ENCODE data around the gene MRFAP1.
"Not testable (repeated sequence)": the region's sequence is repeated elsewhere in the genome, so short reads cannot be mapped to it uniquely, and the experiment has no call there.

The MRFAP1 gene

DNA sequence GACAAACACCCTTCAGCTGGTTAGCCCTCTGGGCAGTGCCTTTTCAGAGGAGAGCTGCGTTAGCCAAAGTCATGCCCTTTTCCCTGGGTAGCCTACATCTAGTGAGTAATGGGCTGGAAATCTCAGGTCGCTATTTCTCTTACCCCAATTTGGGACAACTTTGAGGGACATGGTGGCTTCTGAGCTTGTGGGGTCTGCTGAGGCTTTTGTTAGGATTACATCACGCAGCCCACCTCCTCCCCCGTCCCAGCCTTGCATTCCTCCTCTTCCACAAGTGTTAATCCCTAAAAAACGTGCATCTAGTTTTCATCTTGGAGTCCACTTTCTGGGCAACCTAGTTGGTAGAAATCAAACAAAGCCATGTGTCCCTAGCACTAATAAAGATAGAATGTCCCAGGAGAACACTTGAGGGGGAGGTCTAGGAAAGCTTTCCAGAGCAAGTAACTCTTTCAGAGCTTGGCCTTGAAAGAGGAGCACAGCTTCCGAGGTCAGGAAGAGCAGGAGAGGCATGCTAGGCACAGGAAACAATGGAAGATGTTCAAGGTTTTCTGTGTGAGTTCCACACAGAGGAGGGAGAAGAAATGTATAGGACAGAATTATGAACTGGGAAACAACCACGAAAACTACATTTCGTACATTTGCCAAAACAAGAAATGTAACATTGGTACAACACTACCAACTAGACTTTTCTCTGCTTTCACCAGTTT lies 2.8 kb downstream of the MRFAP1 start:
- Histone ChIP-seq H3K4me3 (ENCODE audit: low read length) (peak overlapping the region; percentile 92), H3K9me3 (ENCODE audit: control insufficient read depth, low read length) (no peaks in the 10 kb centered on the region), H3K27me3 (replicated peaks; ENCODE audit: control insufficient read depth, insufficient read depth, low read length) (no peaks in the 10 kb centered on the region), H3K9ac (ENCODE audit: low read length) (no peak overlapping the region), H3K36me3 (ENCODE audit: control insufficient read depth, insufficient read depth, low read length, severe bottlenecking) (peaks cover 14% of the 10 kb centered on the region), H3K4me1 (ENCODE audit: control insufficient read depth, insufficient read depth, low read length) (peaks cover 24% of the 10 kb centered on the region)
- no peak for DNase-seq (ENCODE audit: low read depth)

DNA sequence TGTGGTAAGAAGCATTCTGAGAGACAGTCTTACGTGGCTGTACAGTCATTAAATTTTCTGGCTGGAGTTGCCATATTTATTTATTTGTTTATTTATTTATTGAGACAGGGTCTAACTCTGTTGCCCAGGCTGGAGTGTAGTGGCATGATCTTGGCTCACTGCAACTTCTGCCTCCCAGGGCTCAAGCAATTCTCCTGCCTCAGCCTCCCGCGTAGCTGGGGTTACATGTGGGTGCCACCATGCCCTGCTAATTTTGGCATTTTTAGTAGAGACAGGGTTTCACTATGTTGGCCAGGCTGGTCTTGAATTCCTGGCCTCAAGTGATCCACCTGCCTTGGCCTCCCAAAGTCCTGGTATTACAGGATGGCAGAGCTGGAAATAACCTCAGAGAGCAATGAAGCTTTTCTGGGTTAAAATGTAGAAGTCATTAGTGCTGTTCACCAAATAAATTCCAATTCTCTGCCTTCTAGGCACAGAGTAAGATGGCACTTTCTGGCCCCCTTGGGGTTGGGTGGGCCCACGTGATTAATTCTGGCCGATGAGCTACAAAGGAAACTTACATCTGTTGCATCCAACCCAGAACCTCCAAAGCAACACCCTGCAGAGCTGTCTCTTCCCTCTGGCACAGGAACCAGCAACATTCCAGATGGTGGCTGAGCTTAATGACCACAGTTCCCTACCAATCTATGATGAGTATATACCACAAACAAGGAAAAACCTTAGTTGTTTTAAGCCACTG lies 4.5 kb downstream of the MRFAP1 start:
- H3K36me3 ChIP-seq (ENCODE audit: control insufficient read depth, insufficient read depth, low read length, severe bottlenecking): peaks cover 14% of the 10 kb centered on the region
- peaks cover 24% of the 10 kb centered on the region for H3K4me1 ChIP-seq (ENCODE audit: control insufficient read depth, insufficient read depth, low read length)
- H3K9me3 ChIP-seq (ENCODE audit: control insufficient read depth, low read length): no peaks in the 10 kb centered on the region
- H3K4me3 ChIP-seq (ENCODE audit: low read length): no peak overlapping the region
- no peak overlapping the region for H3K9ac ChIP-seq (ENCODE audit: low read length)
- no peaks in the 10 kb centered on the region for H3K27me3 ChIP-seq (replicated peaks; ENCODE audit: control insufficient read depth, insufficient read depth, low read length)
- no peak for DNase-seq (ENCODE audit: low read depth)

DNA sequence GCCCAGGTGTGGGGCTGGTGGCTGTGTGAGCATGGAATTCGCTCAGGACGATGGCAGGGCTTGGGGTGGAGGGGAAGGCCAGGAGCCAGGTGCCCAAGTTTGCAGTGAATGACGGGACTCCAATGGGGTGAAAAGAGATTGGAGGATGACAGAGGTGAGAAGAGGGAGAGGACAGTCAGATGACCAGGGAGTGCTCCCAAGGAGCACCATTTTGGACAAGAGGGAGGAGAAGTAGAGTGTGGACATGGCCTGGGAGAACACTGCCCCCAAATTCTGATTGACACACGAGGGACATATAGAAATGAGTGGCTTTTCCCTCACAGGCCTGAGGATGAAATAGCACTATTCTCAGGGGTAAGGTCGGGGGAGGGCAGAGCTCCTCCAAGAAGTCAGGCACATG lies 6.7 kb downstream of the MRFAP1 start:
- peaks cover 17% of the 10 kb centered on the region for H3K4me1 ChIP-seq (ENCODE audit: control insufficient read depth, insufficient read depth, low read length)
- H3K27me3 ChIP-seq (replicated peaks; ENCODE audit: control insufficient read depth, insufficient read depth, low read length): no peaks in the 10 kb centered on the region
- no peaks in the 10 kb centered on the region for H3K9me3 ChIP-seq (ENCODE audit: control insufficient read depth, low read length)
- no peak overlapping the region for H3K9ac ChIP-seq (ENCODE audit: low read length)
- peaks cover 11% of the 10 kb centered on the region for H3K36me3 ChIP-seq (ENCODE audit: control insufficient read depth, insufficient read depth, low read length, severe bottlenecking)
- DNase-seq (ENCODE audit: low read depth): no peak
- no peak overlapping the region for H3K4me3 ChIP-seq (ENCODE audit: low read length)

GRCh38 chr4:6647582-6648230 lies 7.2 kb downstream of the MRFAP1 start:
- Histone ChIP-seq H3K4me1 (ENCODE audit: control insufficient read depth, insufficient read depth, low read length) (peaks cover 12% of the 10 kb centered on the region), H3K9me3 (ENCODE audit: control insufficient read depth, low read length) (no peaks in the 10 kb centered on the region)
- DNase-seq (ENCODE audit: low read depth): no peak

GRCh38 chr4:6649216-6649615 lies 8.7 kb downstream of the MRFAP1 start:
- Histone ChIP-seq H3K4me1 (ENCODE audit: control insufficient read depth, insufficient read depth, low read length) (peaks cover 3% of the 10 kb centered on the region), H3K36me3 (ENCODE audit: control insufficient read depth, insufficient read depth, low read length, severe bottlenecking) (no peaks in the 10 kb centered on the region), H3K27me3 (replicated peaks; ENCODE audit: control insufficient read depth, insufficient read depth, low read length) (no peaks in the 10 kb centered on the region), H3K4me3 (ENCODE audit: low read length) (no peak overlapping the region), H3K9ac (ENCODE audit: low read length) (no peak overlapping the region), H3K9me3 (ENCODE audit: control insufficient read depth, low read length) (no peaks in the 10 kb centered on the region)
- DNase-seq (ENCODE audit: low read depth): no peak

More at GRCh38 chr4:6647582-6648230, 7.2 kb downstream of the MRFAP1 start:
- no peak overlapping the region for H3K9ac ChIP-seq (ENCODE audit: low read length)
- H3K27me3 ChIP-seq (replicated peaks; ENCODE audit: control insufficient read depth, insufficient read depth, low read length): no peaks in the 10 kb centered on the region
- no peak overlapping the region for H3K4me3 ChIP-seq (ENCODE audit: low read length)
- H3K36me3 ChIP-seq (ENCODE audit: control insufficient read depth, insufficient read depth, low read length, severe bottlenecking): peaks cover 5% of the 10 kb centered on the region

DNA sequence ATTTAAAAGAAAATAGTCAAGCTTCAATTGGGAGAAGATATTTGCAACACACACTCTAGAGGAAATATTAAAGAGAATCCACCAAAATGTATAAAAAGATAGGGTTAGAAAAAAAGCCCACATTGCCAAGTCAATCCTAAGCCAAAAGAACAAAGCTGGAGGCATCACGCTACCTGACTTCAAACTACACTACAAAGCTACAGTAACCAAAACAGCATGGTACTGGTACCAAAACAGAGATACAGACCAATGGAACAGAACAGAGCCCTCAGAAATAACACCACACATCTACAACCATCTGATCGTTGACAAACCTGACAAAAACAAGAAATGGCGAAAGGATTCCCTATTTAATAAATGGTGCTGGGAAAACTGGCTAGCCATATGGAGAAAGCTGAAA lies 13.7 kb downstream of the MRFAP1 start:
- not testable (repeated sequence) for H3K27me3 ChIP-seq (replicated peaks; ENCODE audit: control insufficient read depth, insufficient read depth, low read length); H3K4me1 ChIP-seq (ENCODE audit: control insufficient read depth, insufficient read depth, low read length)

GRCh38 chr4:6655291-6655690 lies 14.8 kb downstream of the MRFAP1 start:
- H3K4me1 ChIP-seq (ENCODE audit: control insufficient read depth, insufficient read depth, low read length): not testable (repeated sequence)

More for the DNA sequence above, 13.7 kb downstream of the MRFAP1 start:
- H3K9ac ChIP-seq (ENCODE audit: low read length); H3K36me3 ChIP-seq (ENCODE audit: control insufficient read depth, insufficient read depth, low read length, severe bottlenecking); DNase-seq (ENCODE audit: low read depth); H3K4me3 ChIP-seq (ENCODE audit: low read length); H3K9me3 ChIP-seq (ENCODE audit: control insufficient read depth, low read length): not testable (repeated sequence)

GRCh38 chr4:6655924-6656323 lies 15.4 kb downstream of the MRFAP1 start:
- Histone ChIP-seq H3K36me3 (ENCODE audit: control insufficient read depth, insufficient read depth, low read length, severe bottlenecking) (no peaks in the 10 kb centered on the region), H3K4me1 (ENCODE audit: control insufficient read depth, insufficient read depth, low read length) (peaks cover 4% of the 10 kb centered on the region), H3K27me3 (replicated peaks; ENCODE audit: control insufficient read depth, insufficient read depth, low read length) (no peaks in the 10 kb centered on the region), H3K9me3 (ENCODE audit: control insufficient read depth, low read length) (no peaks in the 10 kb centered on the region), H3K9ac (ENCODE audit: low read length) (no peak overlapping the region), H3K4me3 (ENCODE audit: low read length) (no peak overlapping the region)
- DNase-seq (ENCODE audit: low read depth): no peak

More at GRCh38 chr4:6655291-6655690, 14.8 kb downstream of the MRFAP1 start:
- not testable (repeated sequence) for H3K27me3 ChIP-seq (replicated peaks; ENCODE audit: control insufficient read depth, insufficient read depth, low read length); H3K36me3 ChIP-seq (ENCODE audit: control insufficient read depth, insufficient read depth, low read length, severe bottlenecking); H3K9me3 ChIP-seq (ENCODE audit: control insufficient read depth, low read length); H3K4me3 ChIP-seq (ENCODE audit: low read length); H3K9ac ChIP-seq (ENCODE audit: low read length); DNase-seq (ENCODE audit: low read depth)

GRCh38 chr4:6657242-6658208 lies 17.0 kb downstream of the MRFAP1 start:
- Histone ChIP-seq H3K9ac (ENCODE audit: low read length) (no peak overlapping the region), H3K4me1 (ENCODE audit: control insufficient read depth, insufficient read depth, low read length) (peaks cover 4% of the 10 kb centered on the region), H3K4me3 (ENCODE audit: low read length) (no peak overlapping the region)

GRCh38 chr4:6658209-6658595 lies 17.7 kb downstream of the MRFAP1 start:
- H3K9ac ChIP-seq (ENCODE audit: low read length): peak overlapping the region; percentile 65
- H3K4me1 ChIP-seq (ENCODE audit: control insufficient read depth, insufficient read depth, low read length): peaks cover 4% of the 10 kb centered on the region
- no peak for DNase-seq (ENCODE audit: low read depth)
- no peaks in the 10 kb centered on the region for H3K9me3 ChIP-seq (ENCODE audit: control insufficient read depth, low read length)
- H3K4me3 ChIP-seq (ENCODE audit: low read length): peak overlapping the region; percentile 77
- no peaks in the 10 kb centered on the region for H3K27me3 ChIP-seq (replicated peaks; ENCODE audit: control insufficient read depth, insufficient read depth, low read length)
- no peaks in the 10 kb centered on the region for H3K36me3 ChIP-seq (ENCODE audit: control insufficient read depth, insufficient read depth, low read length, severe bottlenecking)

More at GRCh38 chr4:6657242-6658208, 17.0 kb downstream of the MRFAP1 start:
- Histone ChIP-seq H3K27me3 (replicated peaks; ENCODE audit: control insufficient read depth, insufficient read depth, low read length) (no peaks in the 10 kb centered on the region), H3K9me3 (ENCODE audit: control insufficient read depth, low read length) (no peaks in the 10 kb centered on the region), H3K36me3 (ENCODE audit: control insufficient read depth, insufficient read depth, low read length, severe bottlenecking) (no peaks in the 10 kb centered on the region)
- no peak for DNase-seq (ENCODE audit: low read depth)

Measured in adipocyte (in vitro differentiated cells).